ENCODE results near the gene MFSD6. TPM values are rescaled to one million over a fixed set of nuclear protein-coding genes. Genes with fewer than 3 reads are reported as not detected.

MFSD6 gene
- total RNA-seq, 1 donor from 2014 or later, result 21.5 TPM

DNA sequence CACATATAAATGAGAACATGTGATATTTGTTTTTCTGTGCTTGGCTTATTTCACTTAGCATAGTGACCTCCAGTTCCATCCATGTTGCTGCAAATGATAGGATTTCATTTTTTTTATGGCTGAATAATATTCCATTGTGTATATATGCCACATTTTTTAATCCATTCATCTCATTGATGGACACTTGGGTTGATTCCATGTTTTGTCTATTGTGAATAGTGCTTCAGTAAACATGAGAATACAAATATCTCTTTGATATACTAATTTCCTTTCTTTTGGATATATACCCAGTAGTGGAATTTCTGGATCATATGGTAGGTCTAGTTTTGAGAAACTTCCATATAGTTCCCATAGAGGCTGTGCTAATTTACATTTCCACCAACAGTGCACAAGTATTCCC lies 130.0 kb downstream of the MFSD6 start:
- Mint-ChIP-seq H3K27ac (no peak overlapping the region), H3K27me3 (no peaks in the 10 kb centered on the region), H3K4me3 (no peak overlapping the region), H3K36me3 (ENCODE audit: low read depth) (peaks cover 40% of the 10 kb centered on the region), H3K4me1 (peaks cover 21% of the 10 kb centered on the region), H3K9me3 (peaks cover 37% of the 10 kb centered on the region)
- DNase-seq (no peak), ATAC-seq (ENCODE audit: low read depth) (no peak)
- CTCF ChIA-PET, result interaction anchor here (0.7 kb wide), 1 partner anchor 11 kb away, joined by 3 read pairs; no protein-coding TSS in a partner anchor
- intact Hi-C loops (cut with micrococcal nuclease), result no loop called here
- TF ChIP-seq CTCF (IDR thresholded peaks at IDR 0.05), result no peak
- POLR2A ChIA-PET, result no interaction called here

GRCh38 chr2:190540048-190540447 lies 131.9 kb downstream of the MFSD6 start:
- Mint-ChIP-seq H3K4me3 (no peak overlapping the region), H3K27me3 (no peaks in the 10 kb centered on the region), H3K9me3 (peaks cover 37% of the 10 kb centered on the region), H3K27ac (no peak overlapping the region), H3K4me1 (peaks cover 11% of the 10 kb centered on the region), H3K36me3 (ENCODE audit: low read depth) (peaks cover 31% of the 10 kb centered on the region)
- ATAC-seq (ENCODE audit: low read depth) (no peak), DNase-seq (no peak)
- ChIA-PET CTCF (no interaction called here), POLR2A (no interaction called here)
- intact Hi-C loops (cut with micrococcal nuclease), result no loop called here
- no peak for TF ChIP-seq CTCF (IDR thresholded peaks at IDR 0.05)

DNA sequence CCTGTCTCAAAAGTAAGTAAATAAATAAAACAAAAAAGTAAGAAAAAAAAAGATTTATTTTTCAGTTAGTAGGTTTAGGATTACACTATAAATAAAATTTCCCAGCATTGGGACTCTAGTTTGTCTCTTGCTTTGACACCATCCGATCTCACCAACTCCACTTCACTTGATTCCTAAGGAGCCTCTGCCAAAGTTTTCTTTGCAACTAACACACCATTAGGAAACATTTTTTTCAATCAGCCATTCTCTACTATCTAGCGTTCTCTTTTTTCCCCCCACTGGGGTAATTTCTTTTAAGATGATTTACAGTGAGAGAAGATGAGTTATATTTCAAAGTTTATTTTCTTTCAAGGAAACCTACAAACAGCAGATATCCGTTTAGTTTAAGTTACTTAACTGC lies 136.9 kb downstream of the MFSD6 start:
- intact Hi-C loops (cut with micrococcal nuclease), result loop anchor here (5.0 kb wide), 1 partner anchor 77 kb away; no protein-coding TSS in a partner anchor
- no peak for TF ChIP-seq CTCF (IDR thresholded peaks at IDR 0.05)
- ATAC-seq (ENCODE audit: low read depth), result no peak
- Mint-ChIP-seq H3K4me1 (no peaks in the 10 kb centered on the region), H3K27me3 (no peaks in the 10 kb centered on the region), H3K36me3 (ENCODE audit: low read depth) (peaks cover 12% of the 10 kb centered on the region), H3K27ac (no peak overlapping the region), H3K4me3 (no peak overlapping the region), H3K9me3 (peaks cover 13% of the 10 kb centered on the region)
- ChIA-PET CTCF (no interaction called here), POLR2A (interaction anchor here (0.6 to 0.7 kb wide), 2 partner anchors 89 to 761 kb away, joined by 3 to 5 read pairs; partner anchors contain the start of genes ORMDL1 and PMS1)
- DNase-seq, result no peak

DNA sequence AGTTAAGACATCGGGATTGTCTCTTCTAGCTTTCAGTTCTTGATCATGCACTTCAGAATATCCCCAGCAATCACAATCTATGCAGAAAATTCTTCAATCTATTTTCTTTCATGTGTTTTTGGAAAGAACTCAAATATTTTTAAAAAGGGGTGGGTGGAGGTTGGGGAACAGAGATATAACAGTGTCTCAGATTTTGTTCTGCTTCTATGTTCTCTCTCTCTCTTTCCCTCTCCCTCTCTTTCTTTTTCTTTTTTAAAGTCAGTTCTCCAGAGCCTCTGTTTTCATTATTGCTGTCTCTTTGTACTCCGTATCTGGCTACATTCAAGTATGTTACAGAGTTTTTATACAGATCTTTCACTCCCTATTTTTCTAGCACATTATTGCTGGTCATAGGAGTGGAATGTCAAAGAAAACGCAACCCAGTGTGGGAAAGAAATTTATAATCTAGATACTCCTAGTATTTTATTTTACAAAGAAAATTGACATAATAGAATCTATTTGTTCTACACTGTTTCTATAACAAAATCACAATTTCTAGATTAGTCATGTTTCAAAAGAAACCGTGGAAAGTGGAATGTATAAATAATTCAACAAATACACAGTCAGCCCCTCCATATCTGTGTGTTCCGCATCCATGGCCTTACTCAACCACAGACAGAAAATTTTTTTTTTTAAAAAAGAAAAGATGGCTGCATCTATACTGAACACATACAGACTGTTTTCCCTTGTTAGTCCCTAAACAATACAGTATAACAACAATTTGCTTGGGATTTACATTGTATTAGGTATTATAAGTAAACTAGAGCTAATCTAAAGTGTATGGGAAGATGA lies 137.6 kb downstream of the MFSD6 start:
- POLR2A ChIA-PET, result no interaction called here
- no peak overlapping the region for H3K27ac Mint-ChIP-seq

More for the DNA sequence above, 137.6 kb downstream of the MFSD6 start:
- TF ChIP-seq CTCF (IDR thresholded peaks at IDR 0.05), result no peak
- Mint-ChIP-seq H3K27me3 (no peaks in the 10 kb centered on the region), H3K9me3 (peaks cover 10% of the 10 kb centered on the region), H3K4me3 (no peak overlapping the region), H3K36me3 (ENCODE audit: low read depth) (peaks cover 8% of the 10 kb centered on the region), H3K4me1 (no peaks in the 10 kb centered on the region)
- CTCF ChIA-PET, result no interaction called here
- ATAC-seq (ENCODE audit: low read depth) (no peak), DNase-seq (no peak)
- intact Hi-C loops (cut with micrococcal nuclease), result loop anchor here (5.0 kb wide), 1 partner anchor 77 kb away; no protein-coding TSS in a partner anchor
